ENCODE results near the gene SYNE3.

DNA sequence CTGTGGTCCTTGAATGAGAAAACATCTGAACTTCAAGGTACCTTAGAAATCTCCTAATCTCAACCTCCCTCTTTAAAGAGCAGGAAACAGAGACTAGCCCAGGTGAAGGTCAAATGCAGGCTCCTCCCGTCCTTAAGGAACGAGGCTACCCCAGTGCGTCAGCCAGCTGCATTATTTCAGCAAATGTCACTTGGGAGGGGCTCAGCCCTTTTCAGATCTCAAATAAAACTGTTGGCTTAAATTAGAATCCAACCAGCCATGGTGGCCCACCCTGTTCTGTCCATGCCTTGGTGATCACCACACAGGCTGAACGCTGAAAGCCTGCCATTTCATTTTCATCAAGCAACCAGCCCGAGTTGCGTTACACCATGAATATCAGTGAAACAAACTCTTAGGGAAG lies 7.0 kb downstream of the SYNE3 start:
- no peak for TF ChIP-seq CTCF (IDR thresholded peaks at IDR 0.05; ENCODE audit: low read length)
- TF ChIP-seq EZH2 (IDR thresholded peaks at IDR 0.05; ENCODE audit: borderline replicate concordance, low read length), result no peak

Data from OCI-LY1 (cell line).